B cell (primary cell): ENCODE measurements around the gene LGSN.

Experiments used
- EZH2 ChIP-seq: IDR thresholded peaks from 2 replicates; pipeline ENCODE4 v1.6.1; 2012; ENCODE audit warnings: borderline replicate concordance, low read depth, mild to moderate bottlenecking, moderate library complexity, low read length; ENCODE audit not compliant: insufficient read depth, poor library complexity, severe bottlenecking
- TF ChIP-seq, protein P1 (sequence below): fragments of 200-600 bp; IDR thresholded peaks from one replicate; pipeline ENCODE4 v1.8.0; 2022; ENCODE audit warnings: antibody characterized with exemption, mild to moderate bottlenecking

DNA sequence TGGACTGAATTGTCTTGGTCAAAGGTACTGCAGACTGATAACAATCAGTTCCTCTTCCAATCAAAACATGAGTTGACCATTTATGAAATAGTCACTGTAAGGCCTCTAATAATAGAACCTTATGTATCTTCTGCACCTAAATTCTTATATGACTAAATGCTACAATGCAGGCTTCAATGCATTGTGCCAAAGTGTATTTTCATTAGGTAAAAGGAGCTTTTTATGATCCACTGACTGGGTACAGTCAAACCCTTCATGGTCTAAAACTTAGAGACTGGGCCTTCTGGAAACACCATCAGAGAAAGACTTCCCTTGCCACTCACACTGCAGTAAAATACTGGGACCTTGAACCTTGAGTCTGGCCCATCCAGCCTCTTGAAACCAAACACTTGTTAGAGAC, 16.3 kb downstream of the LGSN start:
- TF ChIP-seq, protein P1, sequence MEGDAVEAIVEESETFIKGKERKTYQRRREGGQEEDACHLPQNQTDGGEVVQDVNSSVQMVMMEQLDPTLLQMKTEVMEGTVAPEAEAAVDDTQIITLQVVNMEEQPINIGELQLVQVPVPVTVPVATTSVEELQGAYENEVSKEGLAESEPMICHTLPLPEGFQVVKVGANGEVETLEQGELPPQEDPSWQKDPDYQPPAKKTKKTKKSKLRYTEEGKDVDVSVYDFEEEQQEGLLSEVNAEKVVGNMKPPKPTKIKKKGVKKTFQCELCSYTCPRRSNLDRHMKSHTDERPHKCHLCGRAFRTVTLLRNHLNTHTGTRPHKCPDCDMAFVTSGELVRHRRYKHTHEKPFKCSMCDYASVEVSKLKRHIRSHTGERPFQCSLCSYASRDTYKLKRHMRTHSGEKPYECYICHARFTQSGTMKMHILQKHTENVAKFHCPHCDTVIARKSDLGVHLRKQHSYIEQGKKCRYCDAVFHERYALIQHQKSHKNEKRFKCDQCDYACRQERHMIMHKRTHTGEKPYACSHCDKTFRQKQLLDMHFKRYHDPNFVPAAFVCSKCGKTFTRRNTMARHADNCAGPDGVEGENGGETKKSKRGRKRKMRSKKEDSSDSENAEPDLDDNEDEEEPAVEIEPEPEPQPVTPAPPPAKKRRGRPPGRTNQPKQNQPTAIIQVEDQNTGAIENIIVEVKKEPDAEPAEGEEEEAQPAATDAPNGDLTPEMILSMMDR: no peak
- TF ChIP-seq EZH2: no peak
